ENCODE data around the gene MECR. TPM values are rescaled to one million over a fixed set of nuclear protein-coding genes. Genes with fewer than 3 reads are reported as not detected.

MECR gene
- total RNA-seq, 1 donor from 2014 or later, result 11.7 TPM

GRCh38 chr1:29197590-29197924 lies 33.2 kb downstream of the MECR start:
- Mint-ChIP-seq H3K4me1 (peaks cover 8% of the 10 kb centered on the region), H3K4me3 (no peak overlapping the region), H3K27me3 (ENCODE audit: insufficient read depth, low read depth) (no peaks in the 10 kb centered on the region), H3K9me3 (no peaks in the 10 kb centered on the region), H3K36me3 (peaks cover 12% of the 10 kb centered on the region), H3K27ac (no peak overlapping the region)
- no peak overlapping the region for H2AFZ ChIP-seq (replicated peaks)
- no peak overlapping the region for H3K4me3 ChIP-seq
- H3K27me3 ChIP-seq, result no peaks in the 10 kb centered on the region
- no peaks in the 10 kb centered on the region for H3K36me3 ChIP-seq
- no peak overlapping the region for H3K4me2 ChIP-seq
- H4K20me1 ChIP-seq (ENCODE audit: low read depth), result peaks cover 4% of the 10 kb centered on the region
- DNase-seq (ENCODE audit: low spot score), result peak; percentile 54
- H3K79me2 ChIP-seq (ENCODE audit: low read depth), result no peaks in the 10 kb centered on the region
- no peaks in the 10 kb centered on the region for H3K9me3 ChIP-seq (ENCODE audit: low read depth)
- TF ChIP-seq CTCF (IDR thresholded peaks at IDR 0.05), result peak; percentile 49
- no peak for TF ChIP-seq EZH2 (IDR thresholded peaks at IDR 0.05)
- H3F3A ChIP-seq (ENCODE audit: low read depth), result no peaks in the 10 kb centered on the region
- no peak overlapping the region for H3K9ac ChIP-seq
- no peaks in the 10 kb centered on the region for H3K4me1 ChIP-seq
- H3K27ac ChIP-seq, result no peak overlapping the region

GRCh38 chr1:29196863-29197589 lies 33.7 kb downstream of the MECR start:
- H3K4me1 Mint-ChIP-seq, result peaks cover 4% of the 10 kb centered on the region
- H3K79me2 ChIP-seq (ENCODE audit: low read depth), result no peaks in the 10 kb centered on the region
- H3K9me3 ChIP-seq (ENCODE audit: low read depth), result no peaks in the 10 kb centered on the region
- H2AFZ ChIP-seq (replicated peaks), result no peak overlapping the region
- no peak overlapping the region for H3K4me3 Mint-ChIP-seq
- TF ChIP-seq EZH2phosphoT487 (IDR thresholded peaks at IDR 0.05) (no peak), CTCF (IDR thresholded peaks at IDR 0.05) (no peak), EZH2 (IDR thresholded peaks at IDR 0.05) (no peak)
- no peak overlapping the region for H3K27ac ChIP-seq
- DNase-seq (ENCODE audit: low spot score), result no peak
- peaks cover 14% of the 10 kb centered on the region for H3K36me3 Mint-ChIP-seq
- H3K4me3 ChIP-seq, result no peak overlapping the region
- H3K36me3 ChIP-seq, result no peaks in the 10 kb centered on the region
- no peak overlapping the region for H3K4me2 ChIP-seq
- no peaks in the 10 kb centered on the region for H4K20me1 ChIP-seq (ENCODE audit: low read depth)
- H3K27me3 Mint-ChIP-seq (ENCODE audit: insufficient read depth, low read depth), result no peaks in the 10 kb centered on the region
- peak overlapping the region; percentile 60 for H3K27ac Mint-ChIP-seq
- no peak overlapping the region for H3K9ac ChIP-seq
- H3K27me3 ChIP-seq, result no peaks in the 10 kb centered on the region
- no peaks in the 10 kb centered on the region for H3K9me3 Mint-ChIP-seq
- H3K4me1 ChIP-seq, result no peaks in the 10 kb centered on the region
- H3F3A ChIP-seq (ENCODE audit: low read depth), result no peaks in the 10 kb centered on the region

- Histone ChIP-seq H3K79me2 (ENCODE audit: low read depth) (no peaks in the 10 kb centered on the region), H3K27me3 (no peaks in the 10 kb centered on the region), H2AFZ (replicated peaks) (no peak overlapping the region), H3K36me3 (no peaks in the 10 kb centered on the region), H3K4me1 (no peaks in the 10 kb centered on the region), H3F3A (ENCODE audit: low read depth) (no peaks in the 10 kb centered on the region), H4K20me1 (ENCODE audit: low read depth) (no peaks in the 10 kb centered on the region), H3K9me3 (ENCODE audit: low read depth) (no peaks in the 10 kb centered on the region), H3K9ac (no peak overlapping the region), H3K4me3 (no peak overlapping the region), H3K27ac (no peak overlapping the region), H3K4me2 (no peak overlapping the region)
- Mint-ChIP-seq H3K27me3 (ENCODE audit: insufficient read depth, low read depth) (no peaks in the 10 kb centered on the region), H3K4me1 (no peaks in the 10 kb centered on the region), H3K4me3 (no peak overlapping the region), H3K27ac (no peak overlapping the region), H3K9me3 (peaks cover 2% of the 10 kb centered on the region), H3K36me3 (peaks cover 15% of the 10 kb centered on the region)
- TF ChIP-seq EZH2 (IDR thresholded peaks at IDR 0.05) (no peak), CTCF (IDR thresholded peaks at IDR 0.05) (no peak), EZH2phosphoT487 (IDR thresholded peaks at IDR 0.05) (no peak)
- no peak for DNase-seq (ENCODE audit: low spot score)
These were observed 34.8 kb downstream of the MECR start for GRCh38 chr1:29195881-29196291.

Measured in neural progenitor cell (in vitro differentiated cells).